NCI-H345 treated with DMSO at 0.1 percent for 48 hours (cell line): ENCODE data around the gene PSG2.
"Not testable (repeated sequence)": the region's sequence is repeated elsewhere in the genome, so short reads cannot be mapped to it uniquely, and the experiment has no call there.

ENCODE experiments used
- DNase-seq: peaks from one replicate; lab custom pipeline; 2025; ENCODE audit not compliant: unreplicated experiment; lab: John Stamatoyannopoulos, UW

PSG2 gene

DNA sequence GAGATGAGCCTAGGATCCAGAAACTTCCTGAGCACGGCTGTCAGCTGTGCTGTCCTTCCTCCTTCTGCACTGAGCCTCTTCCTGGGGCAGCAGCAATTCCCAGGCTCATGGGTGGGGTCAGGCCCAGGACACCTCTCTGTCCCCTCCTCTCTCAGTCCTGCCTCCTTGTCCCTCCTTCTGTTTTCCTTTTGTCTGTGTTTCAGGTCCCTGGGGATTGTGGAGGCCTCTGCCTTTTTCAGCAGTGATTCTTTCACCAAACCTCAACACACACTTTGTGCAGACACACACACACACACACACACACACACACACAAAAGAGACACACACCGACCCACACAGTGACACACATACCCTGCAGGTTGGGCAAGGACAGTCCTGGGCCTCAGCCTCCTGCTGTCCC is at the start of gene PSG2:
Gene PSG2 (minus strand): TSS at position 101 of the 400 bp plus-strand sequence. CDS start 132 bp downstream, outside the sequence.
- DNase-seq = not testable (repeated sequence)

GRCh38 chr19:43131281-43131842 is 48.9 kb upstream of the PSG2 start:
- not testable (repeated sequence) for DNase-seq

GRCh38 chr19:43129197-43129596 is 46.7 kb upstream of the PSG2 start:
- DNase-seq = not testable (repeated sequence)

- not testable (repeated sequence) for DNase-seq
These were observed 44.8 kb upstream of the PSG2 start for GRCh38 chr19:43127336-43127735.

DNA sequence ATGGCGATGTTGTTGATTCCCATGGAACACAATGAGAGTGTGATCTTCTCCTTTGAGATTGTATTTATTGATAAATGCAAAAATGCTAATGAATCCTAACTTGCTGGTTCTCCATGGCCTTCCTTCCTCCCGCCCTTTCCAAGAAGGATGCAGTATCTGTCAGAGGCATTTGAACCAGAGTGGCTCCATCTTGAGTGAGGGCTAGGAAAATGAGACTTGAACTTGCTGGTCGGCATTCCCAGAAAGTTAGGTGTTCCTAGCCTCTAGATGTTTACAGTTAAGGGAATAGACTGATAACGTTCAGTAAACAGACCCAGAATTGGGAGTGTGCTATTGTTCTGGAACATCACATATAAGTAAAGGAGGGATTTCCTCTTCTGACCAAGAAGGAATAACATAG is 44.2 kb upstream of the PSG2 start:
- no peak for DNase-seq

DNA sequence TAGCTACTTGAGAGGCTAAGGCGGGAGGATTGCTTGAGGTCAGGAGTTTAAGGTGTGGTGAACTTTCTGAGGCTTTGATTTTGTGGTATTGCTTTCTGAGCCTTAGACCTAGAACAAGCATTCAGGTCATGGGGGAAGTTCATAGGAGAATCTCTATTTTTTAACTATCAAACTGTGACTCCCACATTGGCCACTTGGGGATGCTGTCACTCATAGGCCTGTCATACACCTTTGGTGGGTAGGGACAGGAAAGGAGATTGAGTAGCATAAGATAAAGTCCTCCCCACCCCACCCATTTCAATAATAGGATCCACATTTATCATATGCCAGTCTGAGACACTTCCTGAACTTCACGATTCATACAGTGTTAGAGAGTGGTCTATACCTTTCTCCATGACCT is 41.9 kb upstream of the PSG2 start:
- no peak for DNase-seq

GRCh38 chr19:43120433-43121026 is 38.0 kb upstream of the PSG2 start:
- DNase-seq = not testable (repeated sequence)

DNA sequence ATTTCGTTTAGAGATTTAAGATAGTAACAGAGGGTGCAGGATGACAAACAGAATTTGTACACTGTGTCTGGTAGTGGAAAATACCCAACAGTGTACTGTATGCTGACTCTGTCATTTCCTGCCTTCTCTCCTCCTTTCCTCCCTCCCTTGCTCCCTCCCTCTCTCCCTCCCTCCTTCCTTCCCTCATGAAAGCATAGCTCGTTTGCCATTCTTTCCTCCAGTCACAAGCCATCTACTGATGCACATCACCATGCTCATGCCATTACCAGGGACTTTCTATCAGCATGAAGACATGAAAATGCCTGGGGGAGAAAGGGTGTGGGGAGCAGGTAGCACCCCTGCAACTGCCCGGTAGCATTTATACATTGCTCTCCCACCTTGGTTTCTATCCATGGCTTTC is 37.0 kb upstream of the PSG2 start:
- not testable (repeated sequence) for DNase-seq

DNA sequence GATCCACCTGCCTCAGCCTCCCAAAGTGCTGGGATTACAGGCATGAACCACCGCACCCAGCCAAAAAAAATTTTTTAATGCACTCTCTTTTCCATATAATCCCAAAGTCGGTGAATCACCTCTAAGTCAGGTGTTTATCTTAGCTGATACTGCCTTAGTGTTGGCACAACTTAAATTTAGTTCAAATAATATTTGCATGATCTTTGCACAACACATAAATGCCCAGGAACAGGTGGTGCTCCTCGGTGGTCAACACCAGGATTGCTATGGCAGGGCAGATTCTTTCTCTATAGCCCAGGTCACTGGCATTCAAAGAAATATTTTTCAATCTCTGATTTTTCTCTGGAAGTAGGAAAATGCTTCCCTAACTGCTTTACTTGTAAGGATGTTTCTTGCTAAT is 33.9 kb upstream of the PSG2 start:
- DNase-seq = not testable (repeated sequence)

DNA sequence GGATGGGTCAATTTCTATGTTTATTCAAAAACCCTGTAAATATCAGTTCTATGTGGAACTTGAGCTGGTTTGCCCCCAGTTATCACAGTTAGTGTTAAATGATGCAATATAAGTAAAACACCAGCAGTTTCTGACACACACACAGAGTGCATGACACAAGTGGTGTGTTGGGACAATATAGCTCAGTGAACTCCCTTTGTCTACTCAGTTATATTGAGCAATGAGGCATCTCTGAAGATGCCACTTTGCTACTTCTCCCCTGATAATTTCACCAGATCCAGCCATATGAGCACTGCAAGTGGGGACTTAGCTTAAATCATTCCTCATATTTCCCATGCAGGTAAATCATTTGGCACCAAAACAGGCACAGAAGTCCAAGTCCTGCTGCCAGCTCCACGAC is 33.0 kb upstream of the PSG2 start:
- DNase-seq = not testable (repeated sequence)

DNA sequence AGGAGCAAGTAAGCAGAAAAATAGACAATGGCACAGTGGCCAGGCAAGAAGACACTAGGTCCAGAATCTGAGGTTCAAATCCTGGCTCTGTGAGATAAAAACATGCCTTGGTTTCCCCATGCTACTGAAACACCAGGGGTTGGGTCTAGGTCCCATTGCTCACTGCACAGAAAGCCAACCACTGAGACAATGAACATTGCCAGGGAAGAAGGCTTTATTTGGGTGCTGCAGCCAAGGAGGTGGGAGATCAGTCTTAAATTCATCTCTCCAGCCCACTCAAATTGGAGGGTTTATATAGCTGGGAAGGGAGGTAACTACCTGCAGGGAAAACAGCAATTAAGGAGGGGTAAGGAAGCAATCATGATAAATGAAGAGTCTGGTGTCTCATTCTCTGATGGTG is 32.6 kb upstream of the PSG2 start:
- DNase-seq = not testable (repeated sequence)

DNA sequence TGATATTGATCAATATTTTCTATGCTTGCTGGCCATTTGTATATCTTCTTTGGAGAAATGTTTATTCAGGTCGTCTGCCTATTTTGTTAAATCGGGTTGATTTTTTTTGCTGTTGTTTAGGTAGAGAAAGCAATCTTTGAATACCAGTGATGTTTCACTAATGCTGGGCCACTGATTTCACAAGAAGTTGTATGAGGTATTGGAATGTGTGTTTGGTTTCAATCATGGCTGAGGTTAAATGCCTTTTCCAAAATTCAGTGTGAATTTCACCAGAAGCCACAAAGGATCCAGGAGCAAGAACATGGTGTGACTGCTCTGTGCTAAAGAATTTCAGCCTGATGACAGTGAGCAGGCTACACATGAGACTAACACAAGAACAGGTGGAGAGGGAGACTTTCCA is 32.1 kb upstream of the PSG2 start:
- DNase-seq = not testable (repeated sequence)

DNA sequence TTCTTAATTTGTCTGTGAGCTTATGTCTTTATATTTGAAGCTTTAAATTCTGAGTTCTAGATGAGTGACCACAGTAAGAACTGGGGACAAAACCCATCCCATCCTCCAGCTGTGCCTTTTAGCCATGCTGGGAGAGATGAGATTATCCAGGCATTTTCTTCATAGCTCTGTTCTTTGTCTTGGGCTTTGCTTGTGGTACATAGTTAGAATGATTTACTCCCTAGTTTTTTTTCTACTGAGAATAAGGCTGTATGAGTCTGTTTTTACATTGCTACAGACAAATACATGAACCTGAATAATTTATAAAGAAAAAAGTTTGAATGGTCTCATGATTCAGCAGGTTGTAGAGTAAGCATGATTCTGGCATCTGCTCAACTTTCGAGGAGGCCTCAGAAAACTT is 24.9 kb upstream of the PSG2 start:
- DNase-seq = not testable (repeated sequence)

GRCh38 chr19:43105496-43105895 is 23.0 kb upstream of the PSG2 start:
- no peak for DNase-seq

- not testable (repeated sequence) for DNase-seq
These were observed 21.8 kb upstream of the PSG2 start for GRCh38 chr19:43104215-43104850.

GRCh38 chr19:43101950-43102349 is 19.4 kb upstream of the PSG2 start:
- no peak for DNase-seq

GRCh38 chr19:43098416-43098815 is 15.9 kb upstream of the PSG2 start:
- not testable (repeated sequence) for DNase-seq

DNA sequence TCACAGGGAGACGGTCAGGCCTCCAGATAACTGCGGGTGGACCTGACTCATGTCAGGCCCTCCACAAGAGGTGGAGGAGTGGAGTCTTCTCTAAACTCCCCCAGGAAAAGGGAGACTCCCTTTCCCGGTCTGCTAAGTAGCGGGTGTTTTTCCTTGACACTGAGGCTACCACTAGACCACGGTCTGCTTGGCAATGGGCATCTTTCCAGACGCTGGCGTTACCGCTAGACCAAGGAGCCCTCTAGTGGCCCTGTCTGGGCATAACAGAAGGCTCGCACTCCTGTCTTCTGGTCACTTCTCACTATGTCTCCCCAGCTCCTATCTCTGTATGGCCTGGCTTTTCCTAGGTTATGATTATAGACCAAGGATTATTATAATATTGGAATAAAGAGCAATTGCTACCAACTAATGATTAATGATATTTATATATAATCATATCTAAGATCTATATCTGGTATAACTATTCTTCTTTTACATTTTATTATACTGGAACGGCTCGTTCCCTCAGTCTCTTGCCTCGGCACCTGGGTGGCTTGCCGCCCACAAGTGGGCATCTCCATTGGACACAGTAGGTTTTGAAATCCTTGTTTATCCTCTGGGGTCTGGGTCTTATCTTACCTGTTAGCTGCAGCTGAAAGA is 5.3 kb upstream of the PSG2 start:
- peak; percentile 0 for DNase-seq

DNA sequence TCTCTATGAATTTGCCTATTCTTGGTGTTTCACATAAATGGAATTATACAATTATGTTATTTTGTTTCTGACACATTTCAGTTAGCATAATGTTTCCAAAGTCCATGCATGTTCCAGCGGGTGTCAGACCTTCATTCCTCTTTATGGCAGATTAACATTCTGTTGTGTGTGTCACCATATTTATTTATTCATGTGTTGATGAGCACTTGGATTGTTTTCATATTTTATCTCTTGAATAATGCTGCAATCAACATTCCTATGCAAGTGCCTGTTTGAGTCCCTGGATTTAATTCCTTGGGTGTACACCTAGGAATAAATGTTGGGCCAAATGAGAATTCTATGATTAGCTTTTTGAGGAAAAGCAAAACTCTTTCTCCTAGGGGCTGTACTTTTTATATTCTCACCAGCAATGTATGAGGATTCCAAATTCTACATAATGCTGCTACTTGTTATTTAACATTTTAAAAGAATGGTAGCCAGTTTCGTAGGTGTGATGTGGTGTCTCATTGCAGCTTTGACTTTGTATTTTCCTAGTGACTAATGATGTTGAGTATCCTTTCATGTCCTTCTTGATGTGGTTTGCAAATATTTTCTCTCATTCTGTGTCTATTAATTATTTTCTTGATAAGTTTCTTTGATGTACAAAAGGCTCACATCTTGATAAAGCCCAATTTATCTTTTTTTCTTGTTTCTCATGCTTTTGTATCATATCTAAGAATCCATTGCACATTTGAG is 3.5 kb upstream of the PSG2 start:
- not testable (repeated sequence) for DNase-seq

- not testable (repeated sequence) for DNase-seq
These were observed 1.8 kb upstream of the PSG2 start for GRCh38 chr19:43084196-43084832.

GRCh38 chr19:43083721-43084120 is 1.2 kb upstream of the PSG2 start:
- not testable (repeated sequence) for DNase-seq
